ENCODE measurements around the gene DAP.
"Not testable (repeated sequence)": the region's sequence is repeated elsewhere in the genome, so short reads cannot be mapped to it uniquely, and the experiment has no call there.

The DAP gene

GRCh38 chr5:10792336-10792735, 31.3 kb upstream of the DAP start:
- no peak for DNase-seq (ENCODE audit: low read depth)
- no peak overlapping the region for H3K4me3 ChIP-seq (ENCODE audit: low read length)
- TF ChIP-seq CTCF (conservative IDR thresholded peaks at IDR 0.05; ENCODE audit: low read depth, low read length): no peak

GRCh38 chr5:10789726-10790125, 28.7 kb upstream of the DAP start:
- no peak for DNase-seq (ENCODE audit: low read depth)
- no peak for TF ChIP-seq CTCF (conservative IDR thresholded peaks at IDR 0.05; ENCODE audit: low read depth, low read length)
- H3K4me3 ChIP-seq (ENCODE audit: low read length): no peak overlapping the region

- H3K4me3 ChIP-seq (ENCODE audit: low read length): no peak overlapping the region
- DNase-seq (ENCODE audit: low read depth): peak; percentile 44
These were observed 28.0 kb upstream of the DAP start for GRCh38 chr5:10789021-10789420.

GRCh38 chr5:10788358-10788757, 27.3 kb upstream of the DAP start:
- DNase-seq (ENCODE audit: low read depth): no peak
- H3K4me3 ChIP-seq (ENCODE audit: low read length): no peak overlapping the region
- TF ChIP-seq CTCF (conservative IDR thresholded peaks at IDR 0.05; ENCODE audit: low read depth, low read length): no peak

More at GRCh38 chr5:10789021-10789420, 28.0 kb upstream of the DAP start:
- no peak for TF ChIP-seq CTCF (conservative IDR thresholded peaks at IDR 0.05; ENCODE audit: low read depth, low read length)

GRCh38 chr5:10786835-10787234, 25.8 kb upstream of the DAP start:
- TF ChIP-seq CTCF (conservative IDR thresholded peaks at IDR 0.05; ENCODE audit: low read depth, low read length): no peak
- no peak for DNase-seq (ENCODE audit: low read depth)
- H3K4me3 ChIP-seq (ENCODE audit: low read length): no peak overlapping the region

- H3K4me3 ChIP-seq (ENCODE audit: low read length); DNase-seq (ENCODE audit: low read depth): not testable (repeated sequence)
These were observed 19.2 kb upstream of the DAP start for GRCh38 chr5:10780208-10780607.

GRCh38 chr5:10779592-10779991, 18.6 kb upstream of the DAP start:
- no peak for TF ChIP-seq CTCF (conservative IDR thresholded peaks at IDR 0.05; ENCODE audit: low read depth, low read length)
- no peak overlapping the region for H3K4me3 ChIP-seq (ENCODE audit: low read length)
- DNase-seq (ENCODE audit: low read depth): no peak

All from retinal pigment epithelial cell (primary cell).